Peyer's patch (tissue), 4 donors: ENCODE data around the gene COLEC12. TPM values are rescaled to one million over a fixed set of nuclear protein-coding genes. Genes with fewer than 3 reads are reported as not detected.

ENCODE experiments used
- DNase-seq, 3 donors: peaks; one replicate each; pipeline ENCODE4 v3.0.0-alpha.2; 2017 to 2019
- H3K27ac ChIP-seq, 4 donors: fragments of 200-600 bp; sonication (generic); one replicate each; pipeline ENCODE4 v1.5.1; 2016 to 2019
- H3K27me3 ChIP-seq, 2 donors: fragments of 200-600 bp; sonication (generic); one replicate each; pipeline ENCODE4 v1.5.1; 2019
- H3K36me3 ChIP-seq, 3 donors: fragments of 200-600 bp; sonication (generic); one replicate each; pipeline ENCODE4 v1.5.1; 2016 to 2019
- H3K4me1 ChIP-seq, 4 donors: fragments of 200-600 bp; sonication (generic); one replicate each; pipeline ENCODE4 v1.5.1; 2016 to 2019
- H3K4me3 ChIP-seq, 4 donors: fragments of 200-600 bp; sonication (generic); 1 replicate in 3 of 4; 2 replicates in 1 of 4; pipeline ENCODE4 v1.5.1; 2016 to 2019; ENCODE audit warnings: mild to moderate bottlenecking in 1 of 4
- H3K9me3 ChIP-seq, 4 donors: fragments of 200-600 bp; sonication (generic); one replicate each; pipeline ENCODE4 v1.5.1; 2016 to 2019; ENCODE audit warnings: mild to moderate bottlenecking in 1 of 4
- POLR2A ChIP-seq, 2 donors: fragments of 450-650 bp; IDR thresholded peaks; one replicate each; pipeline ENCODE4 v1.5.1; 2017; ENCODE audit warnings: antibody characterized with exemption in 2 of 2, mild to moderate bottlenecking in 2 of 2, moderate library complexity in 2 of 2
- total RNA-seq, 4 donors: library from RNA; depleted of rRNA; stranded (reverse); fragments of >200 nt; gene quantifications; one replicate each; pipeline ENCODE4 v1.1.0, GENCODE V29; 2016
- TF ChIP-seq, protein P1 (sequence below), 6 experiments: fragments of 450-650 bp in 4 of 6; fragments of 200-600 bp in 2 of 6; sonication (generic) in 1 of 6; IDR thresholded peaks; one replicate each; pipeline ENCODE4 v1.5.1; 2017 to 2019; ENCODE audit warnings: antibody characterized with exemption in 6 of 6, mild to moderate bottlenecking in 3 of 6, moderate library complexity in 1 of 6

Gene COLEC12
- total RNA-seq, 4 donors from 2014 or later: 0.88 to 7.6 (median 3.8) TPM

DNA sequence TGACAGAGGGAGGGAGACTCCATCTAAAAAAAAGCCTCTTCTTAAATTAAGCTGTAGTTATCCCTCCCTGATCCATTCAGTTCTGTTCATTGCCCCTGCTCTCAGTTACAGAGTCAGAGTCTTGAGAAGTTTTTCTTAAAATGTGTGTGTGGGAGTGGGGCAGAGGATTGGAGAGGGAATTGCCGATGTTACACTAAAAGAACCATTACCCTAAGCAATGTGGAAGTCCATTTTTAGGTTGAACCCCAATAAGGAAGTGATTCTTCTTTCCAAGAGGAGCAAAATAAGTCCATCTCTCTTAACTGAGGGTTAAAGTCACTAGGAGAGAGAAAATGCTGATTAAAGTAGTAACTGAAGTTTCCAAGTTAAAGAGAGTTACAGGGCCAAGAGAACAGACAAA is 211.5 kb downstream of the COLEC12 start:
- no peaks in the 10 kb centered on the region for H3K4me1 ChIP-seq
- H3K36me3 ChIP-seq: no peaks in the 10 kb centered on the region
- DNase-seq: no peak
- no peaks in the 10 kb centered on the region for H3K27me3 ChIP-seq
- no peaks in the 10 kb centered on the region for H3K9me3 ChIP-seq
- no peak overlapping the region for H3K4me3 ChIP-seq
- H3K27ac ChIP-seq: no peak overlapping the region
- TF ChIP-seq POLR2A (IDR thresholded peaks at IDR 0.05): no peak
- TF ChIP-seq, protein P1, sequence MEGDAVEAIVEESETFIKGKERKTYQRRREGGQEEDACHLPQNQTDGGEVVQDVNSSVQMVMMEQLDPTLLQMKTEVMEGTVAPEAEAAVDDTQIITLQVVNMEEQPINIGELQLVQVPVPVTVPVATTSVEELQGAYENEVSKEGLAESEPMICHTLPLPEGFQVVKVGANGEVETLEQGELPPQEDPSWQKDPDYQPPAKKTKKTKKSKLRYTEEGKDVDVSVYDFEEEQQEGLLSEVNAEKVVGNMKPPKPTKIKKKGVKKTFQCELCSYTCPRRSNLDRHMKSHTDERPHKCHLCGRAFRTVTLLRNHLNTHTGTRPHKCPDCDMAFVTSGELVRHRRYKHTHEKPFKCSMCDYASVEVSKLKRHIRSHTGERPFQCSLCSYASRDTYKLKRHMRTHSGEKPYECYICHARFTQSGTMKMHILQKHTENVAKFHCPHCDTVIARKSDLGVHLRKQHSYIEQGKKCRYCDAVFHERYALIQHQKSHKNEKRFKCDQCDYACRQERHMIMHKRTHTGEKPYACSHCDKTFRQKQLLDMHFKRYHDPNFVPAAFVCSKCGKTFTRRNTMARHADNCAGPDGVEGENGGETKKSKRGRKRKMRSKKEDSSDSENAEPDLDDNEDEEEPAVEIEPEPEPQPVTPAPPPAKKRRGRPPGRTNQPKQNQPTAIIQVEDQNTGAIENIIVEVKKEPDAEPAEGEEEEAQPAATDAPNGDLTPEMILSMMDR (IDR thresholded peaks at IDR 0.05): no peak

DNA sequence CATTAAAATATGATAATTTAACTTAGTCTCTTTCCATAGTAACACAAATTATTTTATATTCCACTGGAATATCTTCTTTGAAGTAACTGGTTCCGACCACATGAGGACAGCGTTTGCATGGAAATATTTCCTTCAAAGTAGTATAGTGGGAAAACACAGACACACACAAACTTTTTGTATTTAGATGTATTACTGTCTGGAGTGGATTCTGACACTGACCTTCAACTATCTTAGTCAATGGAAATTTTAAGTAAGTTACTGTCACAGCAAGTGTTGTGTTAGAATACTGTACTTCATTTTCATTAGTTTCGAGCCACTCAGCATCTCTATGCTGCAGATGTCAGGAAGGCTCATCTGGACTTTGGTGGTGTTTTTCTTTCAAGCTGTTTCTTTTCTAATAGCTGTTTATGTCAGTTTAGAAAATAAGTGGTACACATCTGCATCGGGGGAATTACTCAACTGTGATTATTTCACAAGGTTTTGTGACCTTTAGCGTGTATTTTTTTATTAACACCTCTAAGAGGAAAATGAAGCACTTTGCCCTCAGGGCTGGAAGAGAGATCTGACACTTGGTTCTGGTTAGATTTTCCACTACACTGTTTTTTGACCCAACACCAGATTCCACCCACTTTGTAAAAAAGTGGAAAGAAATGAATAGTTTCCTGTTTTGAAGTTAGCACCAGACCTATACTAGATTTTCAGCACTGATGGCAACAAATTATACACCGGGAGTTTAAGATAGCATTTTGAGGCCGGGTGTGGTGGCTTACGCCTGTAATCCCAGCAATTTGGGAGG is 213.8 kb downstream of the COLEC12 start:
- H3K4me3 ChIP-seq: no peak overlapping the region
- no peaks in the 10 kb centered on the region for H3K4me1 ChIP-seq
- DNase-seq: no peak
- TF ChIP-seq, protein P1 (IDR thresholded peaks at IDR 0.05): peak in 3 of 6 experiments; percentile 16 to 40 (median 19)
- no peak for TF ChIP-seq POLR2A (IDR thresholded peaks at IDR 0.05)
- no peaks in the 10 kb centered on the region for H3K27me3 ChIP-seq
- H3K36me3 ChIP-seq: no peaks in the 10 kb centered on the region
- H3K9me3 ChIP-seq: no peaks in the 10 kb centered on the region
- H3K27ac ChIP-seq: no peak overlapping the region

DNA sequence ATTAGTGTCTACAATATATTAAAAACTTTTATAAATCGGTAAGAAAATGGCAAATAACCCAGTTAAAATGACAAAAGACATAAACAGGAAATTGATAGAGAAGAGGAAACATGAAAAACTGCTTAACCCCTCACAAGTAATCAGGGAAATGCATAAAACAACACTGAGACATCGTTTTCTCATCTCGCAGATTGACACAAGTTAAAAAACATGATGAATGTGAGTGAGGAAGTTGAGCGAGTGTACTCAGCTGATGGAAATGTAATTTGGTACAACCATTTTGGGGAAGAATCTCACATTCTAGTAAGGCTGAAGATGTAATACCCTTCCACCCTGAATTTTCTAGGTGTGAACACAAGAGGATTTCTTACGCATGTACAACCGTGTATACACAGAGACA is 214.7 kb downstream of the COLEC12 start:
- Histone ChIP-seq H3K27ac (no peak overlapping the region), H3K9me3 (no peaks in the 10 kb centered on the region), H3K4me3 (no peak overlapping the region), H3K36me3 (no peaks in the 10 kb centered on the region), H3K27me3 (no peaks in the 10 kb centered on the region), H3K4me1 (no peaks in the 10 kb centered on the region)
- no peak for DNase-seq
- TF ChIP-seq, protein P1 (IDR thresholded peaks at IDR 0.05): no peak
- no peak for TF ChIP-seq POLR2A (IDR thresholded peaks at IDR 0.05)

DNA sequence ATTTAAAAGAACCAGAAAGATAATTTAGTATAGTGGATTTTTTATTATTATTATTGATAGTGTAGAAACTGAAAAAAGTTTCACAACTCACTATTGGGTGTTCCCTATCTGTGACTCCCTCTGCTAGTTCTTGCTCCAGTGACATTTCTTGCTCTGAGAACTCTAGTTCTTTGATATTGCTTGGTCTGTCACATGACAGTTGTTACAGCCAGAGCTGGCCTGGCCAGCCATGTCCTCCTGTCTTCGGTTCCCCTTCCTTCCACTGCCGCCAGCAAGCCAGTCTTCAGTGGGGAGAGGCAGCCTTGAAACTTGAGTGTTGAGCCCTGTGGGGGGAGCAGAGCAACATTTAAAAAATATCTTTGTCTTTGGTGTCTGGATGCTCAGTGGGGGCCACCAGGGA is 225.0 kb downstream of the COLEC12 start:
- no peaks in the 10 kb centered on the region for H3K9me3 ChIP-seq
- TF ChIP-seq POLR2A (IDR thresholded peaks at IDR 0.05): no peak
- TF ChIP-seq, protein P1 (IDR thresholded peaks at IDR 0.05): no peak

DNA sequence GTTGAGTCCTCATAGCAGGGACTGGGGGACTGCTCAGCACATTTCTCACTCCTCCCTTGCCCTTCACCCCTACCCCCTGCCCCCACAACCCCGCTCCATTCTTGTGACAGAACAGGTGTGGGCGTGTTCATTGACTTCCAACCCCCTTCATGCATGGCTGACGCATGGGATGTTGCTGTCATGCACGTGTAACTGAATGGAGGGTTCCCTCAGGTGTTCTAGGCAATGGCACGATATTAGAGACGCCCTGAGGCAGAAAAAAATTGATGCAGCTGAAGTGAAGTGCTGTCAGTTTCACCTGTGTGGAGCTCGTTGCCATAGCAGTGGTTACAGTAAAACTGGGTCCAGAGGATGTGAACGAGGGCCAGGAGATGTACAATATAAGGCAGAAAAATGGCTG is 226.2 kb downstream of the COLEC12 start:
- Histone ChIP-seq H3K4me3 (no peak overlapping the region), H3K27ac (no peak overlapping the region), H3K36me3 (no peaks in the 10 kb centered on the region), H3K27me3 (no peaks in the 10 kb centered on the region), H3K4me1 (peaks cover 0 to 3% (median 0%) of the 10 kb centered on the region in 4 donors), H3K9me3 (no peaks in the 10 kb centered on the region)
- TF ChIP-seq, protein P1 (IDR thresholded peaks at IDR 0.05): no peak
- no peak for TF ChIP-seq POLR2A (IDR thresholded peaks at IDR 0.05)
- no peak for DNase-seq

More for the DNA sequence above, 225.0 kb downstream of the COLEC12 start:
- Histone ChIP-seq H3K27me3 (no peaks in the 10 kb centered on the region), H3K36me3 (no peaks in the 10 kb centered on the region), H3K4me3 (no peak overlapping the region), H3K27ac (no peak overlapping the region), H3K4me1 (no peaks in the 10 kb centered on the region)
- no peak for DNase-seq
